HG03095 (cell line): ENCODE results near the gene CAMKMT.

Experiments used
- ATAC-seq: cut with Tn5 transposase; IDR thresholded peaks from one replicate; pipeline ENCODE4 v1.9.1; 2021; ENCODE audit warnings: moderate library complexity; ENCODE audit not compliant: unreplicated experiment

Gene CAMKMT

GRCh38 chr2:44443517-44443916 is 81.8 kb downstream of the CAMKMT start:
- ATAC-seq = no peak

DNA sequence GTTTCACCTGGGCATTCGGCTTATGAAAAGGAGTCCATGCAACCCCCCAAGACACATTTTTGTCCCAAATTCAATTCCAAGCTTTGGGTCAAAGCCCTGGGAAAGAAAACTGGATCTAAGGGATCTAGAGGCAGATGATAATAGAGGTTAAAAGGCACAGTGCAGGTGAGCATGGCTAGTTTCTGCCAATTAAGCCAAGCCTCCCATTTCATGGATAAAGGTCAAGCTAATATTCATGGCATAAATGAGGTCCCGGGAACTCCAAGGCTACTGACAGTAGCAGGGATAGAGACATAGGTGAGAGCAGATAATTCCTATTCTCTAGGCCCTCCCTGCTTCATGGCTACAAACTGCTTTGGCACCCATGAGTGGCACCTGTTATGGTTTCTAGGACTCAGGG is 83.1 kb downstream of the CAMKMT start:
- no peak for ATAC-seq

DNA sequence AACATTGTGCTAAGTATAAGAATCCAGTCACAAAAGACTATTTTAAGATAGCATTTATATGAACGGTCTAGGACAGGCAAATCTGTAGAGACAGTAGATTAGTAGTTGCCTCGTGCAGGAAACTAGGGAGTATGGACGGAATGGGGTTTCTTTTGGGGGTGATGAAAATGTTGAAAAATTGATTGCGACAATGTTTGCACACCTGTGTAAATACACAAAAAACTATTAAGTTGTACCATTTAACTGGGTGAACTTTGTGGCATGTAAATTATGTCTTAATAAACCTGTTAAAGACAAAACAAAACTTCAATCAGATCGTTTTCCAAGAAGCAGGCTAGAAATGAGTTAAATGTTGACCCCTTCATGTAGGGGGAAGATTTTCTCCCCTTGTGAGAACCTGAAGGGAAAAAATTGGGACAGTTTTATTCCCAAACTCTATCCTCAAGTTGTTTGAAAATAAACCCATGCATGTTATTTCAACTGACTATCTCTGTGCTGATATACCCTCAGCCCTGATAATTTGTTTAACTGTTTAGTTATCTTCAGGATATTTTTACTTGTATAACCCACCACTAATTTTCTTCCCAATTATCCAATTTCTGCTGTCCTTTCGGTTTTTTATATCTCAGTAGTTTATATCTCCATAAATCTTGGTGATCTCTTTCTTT is 87.2 kb downstream of the CAMKMT start:
- no peak for ATAC-seq

DNA sequence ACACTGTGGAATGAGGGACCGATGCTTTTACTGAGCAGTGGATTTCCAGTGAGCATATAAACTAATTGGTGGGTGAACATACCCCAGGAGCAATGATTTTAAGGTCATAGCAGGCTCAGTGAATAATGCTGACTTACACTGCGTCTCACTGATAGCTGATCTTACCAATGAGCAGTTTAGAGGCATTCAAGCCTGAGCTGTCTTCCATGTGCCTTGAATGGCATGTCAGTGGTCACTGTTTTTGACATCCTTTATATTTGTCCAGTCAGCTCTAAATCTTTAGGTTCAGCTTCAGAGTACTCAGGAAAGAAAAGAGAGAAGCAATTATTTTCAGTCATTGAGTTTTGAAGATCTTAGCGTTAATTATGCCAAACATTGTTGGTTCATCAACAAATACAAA is 88.3 kb downstream of the CAMKMT start:
- ATAC-seq = no peak

DNA sequence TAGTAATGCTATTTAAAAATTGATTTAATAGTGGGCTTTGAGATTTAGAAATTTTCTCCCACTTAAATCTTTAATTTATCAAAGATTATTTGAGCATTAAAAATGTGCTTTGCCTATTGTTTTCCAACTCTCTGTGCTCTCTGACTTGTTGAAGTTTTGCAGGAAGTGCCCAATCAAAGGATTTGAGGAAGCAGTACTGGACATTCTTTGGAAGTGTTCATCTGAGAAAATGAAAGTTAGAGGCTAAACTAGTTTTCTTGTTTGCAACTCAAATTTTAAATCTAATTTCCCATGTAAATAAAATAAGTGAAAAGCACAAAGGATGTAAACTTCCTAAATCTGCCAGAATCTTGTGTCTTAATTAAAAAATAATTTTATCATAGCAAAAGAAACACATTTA is 89.1 kb downstream of the CAMKMT start:
- no peak for ATAC-seq

- no peak for ATAC-seq
These were observed 90.4 kb downstream of the CAMKMT start for GRCh38 chr2:44452069-44452583.

GRCh38 chr2:44453259-44453658 is 91.5 kb downstream of the CAMKMT start:
- ATAC-seq = no peak

- ATAC-seq = no peak
These were observed 94.1 kb downstream of the CAMKMT start for GRCh38 chr2:44455877-44456276.

DNA sequence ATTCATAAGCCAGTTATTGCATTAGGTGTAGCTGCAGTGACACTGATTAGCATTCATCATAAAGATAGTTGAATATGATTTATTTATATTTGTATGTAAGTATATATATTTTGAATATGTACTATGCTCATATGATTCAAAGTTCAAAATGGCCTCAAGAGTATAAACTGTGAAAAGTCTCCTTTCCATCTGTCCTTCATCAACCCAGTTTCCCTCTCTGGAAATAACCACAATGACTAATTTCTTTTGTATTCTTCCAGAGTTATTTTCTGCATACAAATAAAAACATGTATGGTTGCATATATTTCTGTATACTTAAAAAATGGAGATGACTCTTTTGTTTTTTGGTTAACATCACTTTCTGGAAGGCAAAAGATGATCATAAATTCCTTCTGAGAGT is 95.2 kb downstream of the CAMKMT start:
- ATAC-seq = no peak

GRCh38 chr2:44459739-44460138 is 98.0 kb downstream of the CAMKMT start:
- no peak for ATAC-seq

GRCh38 chr2:44462934-44463849 is 101.4 kb downstream of the CAMKMT start:
- no peak for ATAC-seq

DNA sequence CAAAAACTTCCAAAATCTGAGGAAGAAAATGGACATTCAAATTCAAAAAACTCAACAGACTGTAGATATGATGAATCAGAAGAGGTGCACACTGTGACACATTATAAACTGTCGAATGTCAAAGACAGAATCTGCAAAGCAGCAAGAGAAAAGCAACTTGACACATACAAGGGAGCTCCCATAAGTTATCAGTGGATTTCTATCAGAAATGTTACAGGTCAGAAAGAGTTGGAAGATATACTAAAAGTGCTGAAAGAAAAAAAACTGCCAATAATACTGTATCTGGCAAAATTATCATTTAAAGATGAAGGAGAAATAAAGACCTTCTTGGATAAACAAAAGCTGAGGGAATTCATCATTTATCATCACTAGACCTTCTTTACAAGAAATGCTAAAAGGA is 102.7 kb downstream of the CAMKMT start:
- no peak for ATAC-seq

- no peak for ATAC-seq
These were observed 108.4 kb downstream of the CAMKMT start for GRCh38 chr2:44470151-44470550.

DNA sequence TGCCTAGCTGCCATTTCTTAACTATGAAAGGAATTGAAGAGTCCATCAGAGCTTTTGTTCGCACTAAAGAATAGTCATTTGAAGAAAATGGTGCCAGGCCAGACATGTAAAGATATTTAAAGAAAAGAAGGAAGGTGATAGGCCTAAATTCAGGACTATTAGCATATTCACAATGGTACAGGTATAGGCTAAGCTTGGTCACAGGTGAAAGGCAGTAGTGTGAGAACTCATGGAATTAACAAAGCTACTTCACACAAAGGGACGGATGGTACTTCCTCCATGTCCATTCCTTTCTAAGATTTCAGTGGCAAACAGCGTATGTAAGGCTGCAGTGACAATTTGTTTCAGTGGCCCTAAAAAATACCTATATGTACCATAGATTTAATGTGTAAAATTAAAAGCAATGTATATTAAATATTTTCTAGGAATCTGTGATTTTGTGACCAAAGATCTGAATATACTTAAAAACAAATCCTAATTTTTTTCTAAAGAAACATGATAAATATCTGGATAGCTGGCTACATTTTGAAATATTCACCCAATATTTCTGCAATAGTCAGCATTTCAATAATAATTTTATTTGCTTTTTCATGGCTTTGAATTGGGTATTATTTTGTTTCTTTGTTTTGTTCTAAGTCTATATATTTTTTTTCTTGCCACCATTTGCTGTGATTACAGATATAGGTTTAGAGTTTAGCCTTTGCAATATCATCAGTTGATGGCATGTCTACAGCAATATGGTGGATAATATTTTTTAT is 116.1 kb downstream of the CAMKMT start:
- ATAC-seq = no peak

- peak; percentile 98 for ATAC-seq
These were observed 117.6 kb downstream of the CAMKMT start for GRCh38 chr2:44479127-44479887.

DNA sequence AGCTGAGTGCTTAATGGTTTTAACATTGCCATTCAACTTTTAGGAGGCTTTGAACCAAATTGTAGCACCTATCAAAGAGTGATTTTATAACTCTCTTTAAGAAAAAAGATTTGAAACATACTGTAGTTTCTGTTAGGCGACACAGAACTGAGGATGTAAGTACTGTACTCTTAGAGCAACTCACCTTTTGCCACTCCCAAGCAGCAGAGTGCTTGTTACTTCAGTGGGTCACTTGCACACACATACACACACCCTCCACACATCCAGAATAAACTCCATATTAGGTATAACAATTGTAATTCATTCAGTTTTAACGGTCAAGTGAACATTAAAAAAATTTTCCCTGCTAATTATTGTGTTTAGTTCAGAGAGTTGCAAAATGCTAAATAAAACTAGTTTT is 118.3 kb downstream of the CAMKMT start:
- ATAC-seq = no peak

DNA sequence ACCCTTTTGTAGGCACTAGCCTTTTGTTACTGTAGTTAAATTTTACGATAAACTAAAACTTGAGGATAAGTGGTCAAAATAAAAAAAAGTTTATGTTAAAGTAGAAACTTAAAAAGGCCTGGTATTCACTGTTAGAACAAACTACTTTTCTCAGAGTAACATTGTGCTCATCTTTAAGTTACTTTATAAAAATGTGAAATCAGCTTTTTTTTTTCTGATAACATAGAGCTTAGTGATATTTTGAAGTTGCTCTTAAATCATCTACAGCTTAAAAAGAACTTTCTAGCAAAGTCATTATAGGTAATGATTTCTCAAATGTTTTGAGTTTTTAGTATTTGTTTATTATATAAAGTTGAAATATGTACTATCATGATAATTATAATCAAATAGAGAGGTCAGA is 125.3 kb downstream of the CAMKMT start:
- no peak for ATAC-seq

DNA sequence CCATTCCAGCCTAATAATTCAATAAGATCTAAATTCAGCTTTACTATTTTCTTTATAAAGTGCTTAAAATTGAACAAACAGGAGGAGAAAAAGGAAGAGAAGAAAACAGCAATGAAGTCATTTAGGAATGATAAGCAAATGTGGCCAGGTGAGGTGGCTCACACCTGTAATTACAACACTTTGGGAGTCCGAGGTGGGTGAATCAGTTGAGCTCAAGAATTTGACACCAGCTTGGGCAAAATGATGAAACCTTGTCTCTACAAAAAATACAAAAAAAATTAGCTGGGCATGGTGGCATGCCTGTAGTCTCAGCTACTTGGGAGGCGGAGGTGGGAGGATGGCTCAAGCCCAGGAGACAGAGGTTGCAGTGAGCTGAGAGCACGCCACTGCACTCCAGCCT is 129.0 kb downstream of the CAMKMT start:
- ATAC-seq = no peak

GRCh38 chr2:44494006-44494405 is 132.3 kb downstream of the CAMKMT start:
- no peak for ATAC-seq

DNA sequence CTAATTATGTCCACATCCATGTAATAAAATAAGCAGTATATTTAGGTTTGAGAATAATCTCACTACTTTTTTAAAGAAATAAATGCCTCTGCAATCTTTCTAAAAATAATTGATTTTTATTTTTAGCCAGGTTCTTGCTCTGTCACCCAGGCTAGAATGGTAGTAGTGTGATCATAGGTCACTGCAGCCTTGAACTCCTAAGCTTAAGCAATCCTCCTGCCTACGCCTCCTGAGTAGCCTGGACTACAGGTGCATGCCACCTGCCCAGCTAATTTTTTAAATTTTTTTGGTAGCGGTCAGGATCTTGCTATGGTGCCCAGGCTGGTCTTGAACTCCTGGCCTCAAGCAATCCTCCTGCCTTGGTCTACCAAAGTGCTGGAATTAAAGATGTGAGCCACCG is 133.3 kb downstream of the CAMKMT start:
- no peak for ATAC-seq

- ATAC-seq = no peak
These were observed 133.8 kb downstream of the CAMKMT start for GRCh38 chr2:44495544-44495943.
